ENCODE results near the gene ABCA2. TPM values are rescaled to one million over a fixed set of nuclear protein-coding genes. Genes with fewer than 3 reads are reported as not detected.

Gene ABCA2
- polyA plus RNA-seq, 1 donor, result 25.3 TPM

DNA sequence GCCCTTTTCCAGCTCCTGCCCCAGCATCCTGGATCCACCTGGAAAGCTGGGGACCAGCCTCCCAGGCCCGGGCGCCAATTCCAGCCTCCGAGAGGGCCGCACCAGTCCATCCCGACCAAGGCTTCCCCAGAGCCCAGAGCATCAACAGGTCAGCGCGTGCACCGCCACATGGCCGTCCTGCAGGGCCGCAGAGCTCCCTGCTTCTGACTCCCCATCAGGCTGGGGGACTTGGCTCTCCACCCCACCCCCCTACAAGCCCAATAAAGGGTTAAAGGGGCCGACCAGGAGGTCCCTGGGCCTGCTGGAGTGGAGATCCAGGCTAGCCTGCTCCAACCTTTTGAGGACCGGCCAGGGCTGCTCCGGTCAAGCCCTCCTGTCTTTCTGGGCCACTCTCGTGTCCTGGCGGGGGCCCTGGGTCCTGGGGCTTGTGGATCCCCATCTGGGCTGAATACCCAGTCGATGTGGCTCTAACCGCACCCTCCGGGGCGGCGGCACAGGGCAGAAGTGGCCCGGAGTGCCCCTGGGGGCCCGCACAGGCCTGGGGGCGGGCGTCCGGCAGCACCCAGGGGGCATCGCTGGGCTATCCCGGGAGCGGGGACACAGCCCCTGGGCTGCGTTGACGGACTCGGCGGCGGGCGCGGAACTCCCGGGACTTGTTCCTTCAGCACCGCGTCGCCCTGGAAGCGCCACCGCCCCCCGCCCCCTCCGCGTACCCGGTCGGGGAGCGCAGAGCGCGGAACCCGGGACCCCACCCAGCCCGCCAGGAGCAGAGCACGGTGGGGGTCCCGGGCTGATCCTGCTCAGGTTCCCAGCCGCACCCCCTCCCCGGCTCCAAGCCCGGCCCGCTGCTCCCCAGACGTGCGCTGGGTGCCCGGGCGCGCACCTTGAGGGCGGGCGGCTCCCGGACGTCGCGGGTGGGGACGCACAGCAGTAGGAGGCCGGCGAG, 25.2 kb upstream of the ABCA2 start:
- WGBS (ENCODE audit: insufficient coverage, low lambda C conversion rate), result no CpG with 5 or more reads among the region's 71 CpGs
- peaks cover 25% of the 10 kb centered on the region for H3K4me1 ChIP-seq (ENCODE audit: control insufficient read depth, insufficient read depth, low read length)
- no peak for DNase-seq

DNA sequence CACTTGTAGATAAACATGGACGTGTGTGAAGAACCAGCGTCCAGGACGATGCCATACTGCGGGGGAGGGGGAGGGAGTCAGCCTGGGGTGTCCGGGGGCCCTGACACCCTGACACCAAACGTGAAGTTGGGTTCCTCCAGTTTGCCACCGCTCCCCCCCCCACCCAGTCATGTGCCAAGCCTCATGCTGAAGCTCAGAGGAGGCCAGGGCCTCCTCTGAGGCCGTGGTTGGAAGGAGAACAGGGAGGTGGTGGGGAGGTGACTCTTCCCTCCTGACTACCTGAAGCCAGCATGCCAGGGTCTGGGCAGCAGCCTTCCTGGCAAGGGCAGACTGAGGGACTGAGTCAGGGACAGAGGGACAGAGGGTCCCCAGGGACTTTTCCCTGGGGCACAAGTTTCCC, 24.3 kb upstream of the ABCA2 start:
- peaks cover 59% of the 10 kb centered on the region for H3K27me3 ChIP-seq (ENCODE audit: control insufficient read depth, insufficient read depth, low read length)
- H3K36me3 ChIP-seq (ENCODE audit: control insufficient read depth, insufficient read depth, low read length), result no peaks in the 10 kb centered on the region
- peaks cover 3% of the 10 kb centered on the region for H3K9me3 ChIP-seq (ENCODE audit: control insufficient read depth, low read depth, low read length)
- H3K27ac ChIP-seq (ENCODE audit: low read length), result no peak overlapping the region
- H3K4me1 ChIP-seq (ENCODE audit: control insufficient read depth, insufficient read depth, low read length), result peaks cover 25% of the 10 kb centered on the region
- WGBS (ENCODE audit: insufficient coverage, low lambda C conversion rate), result no CpG with 5 or more reads among the region's 8 CpGs
- DNase-seq, result no peak
- H3K4me3 ChIP-seq (ENCODE audit: low read length), result no peak overlapping the region

More for the DNA sequence above, 25.2 kb upstream of the ABCA2 start:
- Histone ChIP-seq H3K27me3 (ENCODE audit: control insufficient read depth, insufficient read depth, low read length) (peaks cover 49% of the 10 kb centered on the region), H3K9me3 (ENCODE audit: control insufficient read depth, low read depth, low read length) (peaks cover 3% of the 10 kb centered on the region), H3K36me3 (ENCODE audit: control insufficient read depth, insufficient read depth, low read length) (no peaks in the 10 kb centered on the region), H3K4me3 (ENCODE audit: low read length) (peak overlapping the region; percentile 28), H3K27ac (ENCODE audit: low read length) (no peak overlapping the region)

DNA sequence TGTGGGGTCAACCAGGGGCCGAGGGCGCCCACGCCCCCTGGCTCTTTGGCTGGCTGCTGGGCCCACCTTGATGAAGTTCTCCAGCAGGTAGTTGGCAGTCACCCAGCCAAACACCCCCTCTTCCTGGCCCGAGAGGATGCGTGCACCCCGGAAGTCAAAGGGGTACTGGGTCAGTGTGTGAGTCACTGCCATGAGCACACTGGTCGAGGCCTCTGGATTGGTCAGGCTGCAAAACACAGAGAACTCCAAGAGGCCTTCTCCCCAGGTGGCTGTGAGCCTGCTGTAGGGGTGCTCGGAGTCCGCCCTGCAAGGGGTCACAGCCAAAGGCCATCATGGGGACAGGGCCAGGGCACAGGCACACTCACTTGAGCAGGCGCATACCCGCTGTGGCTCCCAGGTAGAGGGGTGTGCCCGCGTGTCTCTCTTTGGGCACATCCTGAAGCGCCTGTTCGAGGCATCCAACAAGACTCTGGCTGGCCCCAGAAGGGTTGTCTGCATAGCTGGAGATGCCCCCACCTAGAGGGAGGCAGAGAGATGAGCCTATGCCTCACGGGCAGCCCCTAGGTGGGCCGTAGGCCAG, 23.2 kb upstream of the ABCA2 start:
- Histone ChIP-seq H3K27me3 (ENCODE audit: control insufficient read depth, insufficient read depth, low read length) (peaks cover 68% of the 10 kb centered on the region), H3K4me1 (ENCODE audit: control insufficient read depth, insufficient read depth, low read length) (peaks cover 28% of the 10 kb centered on the region)

DNA sequence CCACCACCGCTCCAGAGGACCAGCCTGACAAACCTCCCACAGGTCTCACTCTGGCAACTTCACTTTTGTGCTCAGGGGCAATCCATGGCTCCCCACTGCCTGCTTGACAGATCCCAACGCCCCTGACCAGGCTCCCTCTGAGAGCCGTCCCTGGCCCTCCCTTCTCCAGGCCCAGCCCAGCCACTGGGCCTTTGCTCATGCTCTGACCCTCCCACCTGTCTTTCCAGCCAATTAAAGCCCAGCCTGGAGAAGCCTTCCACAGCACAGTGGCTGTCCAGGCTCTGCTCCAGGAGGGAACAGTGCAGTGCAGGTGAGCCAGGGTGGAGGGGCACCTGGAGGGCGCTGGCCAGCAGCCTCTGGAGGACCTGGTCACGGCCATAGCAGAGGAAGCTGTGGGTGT, 22.5 kb upstream of the ABCA2 start:
- H3K27me3 ChIP-seq (ENCODE audit: control insufficient read depth, insufficient read depth, low read length), result peaks cover 72% of the 10 kb centered on the region
- WGBS (ENCODE audit: insufficient coverage, low lambda C conversion rate), result no CpG with 5 or more reads among the region's 5 CpGs
- no peak for DNase-seq

More for the DNA sequence above, 23.2 kb upstream of the ABCA2 start:
- no CpG with 5 or more reads among the region's 17 CpGs for WGBS (ENCODE audit: insufficient coverage, low lambda C conversion rate)
- no peaks in the 10 kb centered on the region for H3K36me3 ChIP-seq (ENCODE audit: control insufficient read depth, insufficient read depth, low read length)
- no peak overlapping the region for H3K27ac ChIP-seq (ENCODE audit: low read length)
- DNase-seq, result no peak
- no peak overlapping the region for H3K4me3 ChIP-seq (ENCODE audit: low read length)
- H3K9me3 ChIP-seq (ENCODE audit: control insufficient read depth, low read depth, low read length), result peaks cover 6% of the 10 kb centered on the region

DNA sequence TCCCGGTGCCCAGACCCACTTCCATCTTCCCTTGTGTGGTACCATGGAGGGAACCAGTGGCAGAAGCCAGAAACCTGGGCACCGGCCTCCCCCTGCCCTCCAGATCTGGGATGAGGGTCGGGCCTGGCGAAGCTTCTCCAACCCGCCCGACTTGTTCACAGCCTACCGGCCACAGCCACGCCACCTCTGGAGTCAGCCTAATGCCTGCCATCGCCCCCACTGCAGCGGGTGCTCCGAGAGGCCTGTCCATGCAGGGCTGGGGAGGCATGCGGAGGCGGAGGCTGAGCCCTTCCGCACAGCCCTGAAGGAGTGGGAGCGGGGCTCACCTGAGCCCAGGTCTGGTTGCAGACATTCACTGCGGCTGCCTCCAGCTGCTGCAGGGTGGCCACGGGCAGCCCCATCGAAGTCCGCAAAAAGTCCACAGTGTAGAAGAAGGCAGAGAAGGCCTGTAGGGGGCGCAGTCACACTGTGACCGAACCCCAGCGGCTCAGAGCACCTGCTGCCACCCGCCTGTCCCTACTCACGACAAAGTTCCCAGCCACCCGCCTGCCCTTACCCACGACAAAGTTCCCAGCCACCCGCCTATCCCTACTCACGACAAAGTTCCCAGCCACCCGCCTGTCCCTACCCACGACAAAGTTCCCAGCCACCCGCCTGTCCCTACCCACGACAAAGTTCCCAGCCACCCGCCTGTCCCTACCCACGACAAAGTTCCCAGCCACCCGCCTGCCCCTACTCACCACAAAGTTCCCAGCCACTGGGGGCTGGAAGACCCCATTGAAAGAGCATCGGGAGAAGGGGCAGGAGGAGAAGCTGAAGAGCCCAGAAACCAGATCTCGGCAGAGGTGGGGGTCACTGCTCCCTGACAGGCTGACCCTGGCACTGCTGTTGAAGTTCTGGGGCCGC, 21.8 kb upstream of the ABCA2 start:
- peak in 1 of 2 donors; percentile 55 for DNase-seq
- peaks cover 8% of the 10 kb centered on the region for H3K9me3 ChIP-seq (ENCODE audit: control insufficient read depth, low read depth, low read length)
- no peaks in the 10 kb centered on the region for H3K36me3 ChIP-seq (ENCODE audit: control insufficient read depth, insufficient read depth, low read length)
- peaks cover 80% of the 10 kb centered on the region for H3K27me3 ChIP-seq (ENCODE audit: control insufficient read depth, insufficient read depth, low read length)
- no peak overlapping the region for H3K4me3 ChIP-seq (ENCODE audit: low read length)
- peaks cover 23% of the 10 kb centered on the region for H3K4me1 ChIP-seq (ENCODE audit: control insufficient read depth, insufficient read depth, low read length)
- H3K27ac ChIP-seq (ENCODE audit: low read length), result no peak overlapping the region
- 56% methylated on average over 10 of the region's 38 CpGs for WGBS (ENCODE audit: insufficient coverage, low lambda C conversion rate)

More for the DNA sequence above, 22.5 kb upstream of the ABCA2 start:
- Histone ChIP-seq H3K4me3 (ENCODE audit: low read length) (no peak overlapping the region), H3K9me3 (ENCODE audit: control insufficient read depth, low read depth, low read length) (peaks cover 8% of the 10 kb centered on the region), H3K4me1 (ENCODE audit: control insufficient read depth, insufficient read depth, low read length) (peaks cover 24% of the 10 kb centered on the region), H3K36me3 (ENCODE audit: control insufficient read depth, insufficient read depth, low read length) (no peaks in the 10 kb centered on the region), H3K27ac (ENCODE audit: low read length) (no peak overlapping the region)

DNA sequence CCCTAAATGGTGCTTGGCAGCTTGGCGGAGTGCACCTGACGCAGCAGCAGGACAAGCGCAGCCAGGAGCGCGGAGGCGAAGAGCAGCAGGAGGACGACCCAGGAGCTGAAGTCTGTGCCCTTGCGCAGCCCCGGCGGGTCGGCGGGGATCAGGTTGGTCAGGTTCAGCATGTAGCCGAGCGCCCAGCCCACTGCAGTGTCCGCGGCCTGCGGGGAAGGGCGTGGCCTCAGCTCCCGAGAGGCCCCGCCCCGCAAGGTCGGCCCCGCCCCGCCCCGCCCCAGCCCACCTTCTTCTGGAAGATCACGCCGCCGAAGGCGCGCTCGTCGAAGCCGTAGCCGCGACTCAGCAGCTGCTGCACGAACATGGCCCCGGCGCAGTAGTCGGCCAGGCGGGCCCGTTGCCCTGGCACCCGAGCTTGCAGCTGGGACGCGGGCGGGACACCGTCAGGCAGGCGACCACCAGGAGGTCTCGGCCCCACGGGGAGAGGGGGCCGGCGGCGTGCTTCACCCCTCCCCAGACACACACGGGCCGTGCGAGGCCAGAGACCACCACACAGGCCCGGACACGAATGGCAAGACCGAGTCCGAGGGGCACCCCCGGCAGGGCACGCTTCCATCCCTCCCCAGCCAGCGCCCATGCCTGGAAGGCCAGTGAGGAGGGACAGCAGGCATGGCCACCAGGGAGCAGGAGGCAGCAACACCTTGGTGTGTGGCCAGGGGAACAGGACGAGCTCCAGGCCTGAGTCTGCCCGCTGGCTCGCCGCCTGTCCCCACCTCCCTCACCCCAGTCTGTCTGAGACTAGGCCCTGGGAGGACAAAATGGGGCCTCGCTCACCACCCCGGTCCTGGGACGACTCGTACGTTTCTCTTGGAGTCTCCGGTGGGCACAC, 20.9 kb upstream of the ABCA2 start:
- WGBS (ENCODE audit: insufficient coverage, low lambda C conversion rate), result no CpG with 5 or more reads among the region's 72 CpGs
- DNase-seq, result no peak

DNA sequence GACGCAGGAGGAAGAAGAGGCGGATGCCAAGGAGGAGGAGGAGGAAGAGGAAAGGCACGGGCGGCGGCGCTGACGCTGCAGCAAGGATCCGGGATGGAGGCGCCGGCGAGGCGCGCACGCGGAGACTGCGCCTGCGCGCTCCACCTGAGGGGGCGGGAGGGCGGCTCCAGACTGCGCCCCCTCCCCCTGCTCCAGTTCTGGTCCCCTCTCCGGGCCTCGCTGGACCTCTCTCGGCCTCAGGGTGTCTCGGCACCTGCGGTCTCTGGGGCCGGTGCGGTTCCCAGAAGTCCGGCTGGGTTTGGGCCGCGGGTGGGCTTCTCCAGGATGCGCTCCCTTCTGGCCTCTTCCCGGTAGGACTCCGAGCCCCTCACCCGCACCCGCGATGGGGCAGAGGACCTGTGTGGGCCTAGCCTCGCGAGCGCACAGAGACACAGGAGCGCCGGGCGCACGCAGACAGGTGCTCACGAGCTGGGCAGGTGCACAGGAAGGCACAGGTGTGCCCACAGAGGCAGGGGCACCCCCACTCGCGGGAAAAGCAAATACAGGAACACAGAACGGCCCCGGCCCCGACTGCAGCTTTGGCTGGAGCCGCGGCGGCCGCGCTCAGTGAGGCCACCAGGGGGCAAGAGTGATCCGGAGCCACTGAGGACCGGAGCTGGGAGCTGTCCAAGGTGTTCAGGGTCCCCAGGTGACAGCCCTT, 18.2 kb upstream of the ABCA2 start, which contains the start of gene NPDC1:
Gene NPDC1, minus strand, starts transcription at position 90 of the 700 bp plus-strand sequence. CDS start 188 bp downstream, outside the sequence.
- peak; percentile 66 to 68 for DNase-seq

More for the DNA sequence above, 20.9 kb upstream of the ABCA2 start:
- Histone ChIP-seq H3K27ac (ENCODE audit: low read length) (no peak overlapping the region), H3K36me3 (ENCODE audit: control insufficient read depth, insufficient read depth, low read length) (no peaks in the 10 kb centered on the region), H3K9me3 (ENCODE audit: control insufficient read depth, low read depth, low read length) (peaks cover 8% of the 10 kb centered on the region), H3K4me1 (ENCODE audit: control insufficient read depth, insufficient read depth, low read length) (peaks cover 22% of the 10 kb centered on the region), H3K27me3 (ENCODE audit: control insufficient read depth, insufficient read depth, low read length) (peaks cover 83% of the 10 kb centered on the region), H3K4me3 (ENCODE audit: low read length) (no peak overlapping the region)

DNA sequence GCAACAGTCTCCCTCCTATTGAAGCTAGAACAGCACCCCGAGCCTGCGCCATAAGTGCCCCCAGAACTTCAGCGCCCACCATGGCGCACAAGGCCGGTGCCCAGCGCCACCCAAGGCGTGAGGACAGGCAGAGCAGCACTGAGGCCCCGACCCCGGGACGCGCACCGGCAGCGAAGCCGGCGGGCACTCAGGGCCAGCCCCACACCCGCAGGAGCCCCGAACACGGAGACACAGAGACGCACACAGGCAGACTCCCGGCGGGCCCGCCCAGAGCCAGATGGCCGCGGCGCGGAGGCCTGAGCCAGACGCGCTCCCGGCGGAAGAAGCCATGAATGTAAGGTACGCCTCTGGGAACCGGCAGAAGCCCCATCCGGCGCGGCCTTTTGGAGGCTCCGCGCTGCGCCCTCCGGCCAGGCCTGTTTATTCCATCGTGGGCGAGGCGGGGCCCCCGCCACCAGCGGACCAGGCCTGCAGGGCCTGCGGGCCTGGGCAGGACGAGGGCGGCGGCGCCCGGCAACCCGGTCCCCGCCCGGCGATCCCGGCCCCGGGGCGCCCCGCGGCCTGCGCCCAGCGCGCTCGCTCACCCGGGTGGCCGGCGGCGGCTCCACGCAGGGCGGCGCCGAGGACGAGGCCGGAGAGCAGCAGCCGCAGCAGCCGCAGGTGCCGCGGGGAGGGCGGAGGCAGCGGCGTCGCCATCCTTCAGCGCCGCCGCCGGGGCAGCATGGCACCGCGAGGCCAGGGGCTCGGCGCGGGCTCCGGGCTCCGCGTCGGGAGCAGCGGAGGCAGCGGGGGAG, 17.5 kb upstream of the ABCA2 start:
- Histone ChIP-seq H3K27ac (ENCODE audit: low read length) (no peak overlapping the region), H3K4me1 (ENCODE audit: control insufficient read depth, insufficient read depth, low read length) (peaks cover 23% of the 10 kb centered on the region), H3K4me3 (ENCODE audit: low read length) (peak overlapping the region; percentile 28), H3K9me3 (ENCODE audit: control insufficient read depth, low read depth, low read length) (peaks cover 10% of the 10 kb centered on the region), H3K36me3 (ENCODE audit: control insufficient read depth, insufficient read depth, low read length) (no peaks in the 10 kb centered on the region), H3K27me3 (ENCODE audit: control insufficient read depth, insufficient read depth, low read length) (peaks cover 68% of the 10 kb centered on the region)
- no CpG with 5 or more reads among the region's 96 CpGs for WGBS (ENCODE audit: insufficient coverage, low lambda C conversion rate)
- peak in 1 of 2 donors; percentile 50 for DNase-seq

More for the DNA sequence above, 18.2 kb upstream of the ABCA2 start, which contains the start of gene NPDC1:
- peaks cover 8% of the 10 kb centered on the region for H3K9me3 ChIP-seq (ENCODE audit: control insufficient read depth, low read depth, low read length)
- peak within 1 kb of the TSS; percentile 28 for H3K4me3 ChIP-seq (ENCODE audit: low read length)
- H3K27ac ChIP-seq (ENCODE audit: low read length), result peak within 1 kb of the TSS; percentile 23
- no CpG with 5 or more reads among the region's 57 CpGs for WGBS (ENCODE audit: insufficient coverage, low lambda C conversion rate)
- H3K4me1 ChIP-seq (ENCODE audit: control insufficient read depth, insufficient read depth, low read length), result peaks cover 23% of the 10 kb centered on the region
- no peaks in the 10 kb centered on the region for H3K36me3 ChIP-seq (ENCODE audit: control insufficient read depth, insufficient read depth, low read length)
- H3K27me3 ChIP-seq (ENCODE audit: control insufficient read depth, insufficient read depth, low read length), result peaks cover 71% of the 10 kb centered on the region
